Chondrocyte (in vitro differentiated cells): ENCODE measurements around the gene SPON2. TPM values are rescaled to one million over a fixed set of nuclear protein-coding genes. Genes with fewer than 3 reads are reported as not detected.

Experiments
- DNase-seq: peaks from one replicate; pipeline ENCODE4 v3.0.0; 2021; ENCODE audit warnings: mixed read lengths, low spot score
- H3K27ac Mint-ChIP-seq: one replicate; pipeline ENCODE4 v1.8.0; 2021; ENCODE audit warnings: mild to moderate bottlenecking, moderate library complexity, mixed read lengths; ENCODE audit not compliant: unreplicated experiment
- H3K27me3 Mint-ChIP-seq: 2 replicates; pipeline ENCODE4 v1.8.0; 2021; ENCODE audit warnings: low read depth, mixed read lengths
- H3K36me3 Mint-ChIP-seq: 2 replicates; pipeline ENCODE4 v1.8.0; 2021; ENCODE audit warnings: low read depth, mixed read lengths
- H3K4me1 Mint-ChIP-seq: 2 replicates; pipeline ENCODE4 v1.8.0; 2021; ENCODE audit warnings: low read depth, mild to moderate bottlenecking, mixed read lengths
- H3K4me3 Mint-ChIP-seq: one replicate; pipeline ENCODE4 v1.8.0; 2021; ENCODE audit warnings: mild to moderate bottlenecking, moderate library complexity, mixed read lengths; ENCODE audit not compliant: unreplicated experiment
- H3K9me3 Mint-ChIP-seq: 2 replicates; pipeline ENCODE4 v1.8.0; 2021; ENCODE audit warnings: low read depth, mixed read lengths
- CTCF ChIP-seq: fragments of 200-600 bp; sonication (generic); IDR thresholded peaks from 2 replicates; pipeline ENCODE4 v1.5.0; 2021; ENCODE audit warnings: antibody characterized with exemption, mild to moderate bottlenecking, moderate library complexity
- total RNA-seq: library from RNA; stranded (reverse); gene quantifications from 3 replicates; pipeline ENCODE4 v1.2.1, GENCODE V29; 2021

SPON2 gene
- total RNA-seq, 1 donor from 2014 or later: 158 TPM

DNA sequence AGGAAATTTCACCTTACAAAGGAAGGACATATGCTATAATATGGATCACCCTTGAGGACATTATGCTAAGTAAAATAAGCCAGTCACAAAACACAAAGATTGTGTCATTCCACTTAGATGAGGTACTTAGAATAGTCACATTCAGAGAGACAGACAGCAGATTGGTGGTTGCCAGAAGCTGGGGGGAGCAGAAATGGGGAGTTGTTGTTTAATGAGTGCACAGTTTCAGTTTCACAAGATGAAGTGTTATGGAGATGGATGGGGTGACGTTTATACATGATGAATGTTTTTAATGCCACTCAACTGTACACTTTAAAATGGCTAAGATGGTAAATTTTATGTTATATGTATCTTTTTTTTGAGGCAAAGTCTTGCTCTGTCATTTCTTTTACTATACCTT, 14.8 kb upstream of the SPON2 start:
- TF ChIP-seq CTCF: no peak

GRCh38 chr4:1183985-1184773, 11.8 kb upstream of the SPON2 start:
- Mint-ChIP-seq H3K36me3 (peaks cover 13% of the 10 kb centered on the region), H3K9me3 (peaks cover 29% of the 10 kb centered on the region), H3K4me3 (no peak overlapping the region), H3K4me1 (peaks cover 11% of the 10 kb centered on the region), H3K27me3 (no peaks in the 10 kb centered on the region), H3K27ac (no peak overlapping the region)
- no peak for TF ChIP-seq CTCF
- DNase-seq: peak; percentile 15

More for the DNA sequence above, 14.8 kb upstream of the SPON2 start:
- Mint-ChIP-seq H3K9me3 (peaks cover 10% of the 10 kb centered on the region), H3K4me3 (no peak overlapping the region), H3K36me3 (peaks cover 4% of the 10 kb centered on the region), H3K27me3 (no peaks in the 10 kb centered on the region), H3K27ac (no peak overlapping the region), H3K4me1 (peaks cover 35% of the 10 kb centered on the region)
- no peak for DNase-seq

DNA sequence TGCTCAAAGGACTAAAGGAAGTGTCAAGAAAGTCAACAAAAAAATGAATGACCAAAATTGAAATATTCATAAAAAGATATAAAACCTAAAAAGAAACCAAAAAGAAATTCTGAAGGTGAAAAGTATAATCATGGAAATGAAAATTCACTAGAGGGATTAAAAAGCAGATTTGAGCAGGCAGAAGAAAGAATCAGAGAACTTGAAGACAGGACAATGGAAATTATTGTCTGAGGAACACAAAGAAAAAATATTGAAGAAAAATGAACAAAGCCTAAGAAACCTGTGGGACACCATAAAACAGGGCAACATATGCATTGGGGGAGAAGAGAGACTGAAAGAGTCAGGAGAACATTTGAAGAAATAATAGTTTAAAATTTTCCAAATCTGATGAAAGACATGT, 9.9 kb upstream of the SPON2 start:
- Mint-ChIP-seq H3K27ac (no peak overlapping the region), H3K27me3 (no peaks in the 10 kb centered on the region), H3K4me3 (no peak overlapping the region), H3K36me3 (peaks cover 13% of the 10 kb centered on the region), H3K4me1 (peaks cover 9% of the 10 kb centered on the region), H3K9me3 (peaks cover 29% of the 10 kb centered on the region)
- no peak for TF ChIP-seq CTCF
- DNase-seq: no peak

- peaks cover 16% of the 10 kb centered on the region for H3K36me3 Mint-ChIP-seq
Measured at GRCh38 chr4:1180663-1181062, 8.3 kb upstream of the SPON2 start.

GRCh38 chr4:1179976-1180375, 7.6 kb upstream of the SPON2 start:
- Mint-ChIP-seq H3K9me3 (peaks cover 29% of the 10 kb centered on the region), H3K4me3 (no peak overlapping the region), H3K36me3 (peaks cover 16% of the 10 kb centered on the region), H3K27me3 (no peaks in the 10 kb centered on the region), H3K27ac (no peak overlapping the region), H3K4me1 (peaks cover 6% of the 10 kb centered on the region)
- DNase-seq: no peak
- TF ChIP-seq CTCF: no peak

More at GRCh38 chr4:1180663-1181062, 8.3 kb upstream of the SPON2 start:
- DNase-seq: no peak
- Mint-ChIP-seq H3K4me1 (peaks cover 6% of the 10 kb centered on the region), H3K9me3 (peaks cover 29% of the 10 kb centered on the region), H3K27ac (no peak overlapping the region), H3K27me3 (no peaks in the 10 kb centered on the region), H3K4me3 (no peak overlapping the region)
- TF ChIP-seq CTCF: no peak
